Measurements from ENCODE around the gene RLBP1. TPM values are rescaled to one million over a fixed set of nuclear protein-coding genes. Genes with fewer than 3 reads are reported as not detected.

Gene RLBP1
- total and polyA plus RNA-seq, 2 experiments from 2014 or later, result not detected

DNA sequence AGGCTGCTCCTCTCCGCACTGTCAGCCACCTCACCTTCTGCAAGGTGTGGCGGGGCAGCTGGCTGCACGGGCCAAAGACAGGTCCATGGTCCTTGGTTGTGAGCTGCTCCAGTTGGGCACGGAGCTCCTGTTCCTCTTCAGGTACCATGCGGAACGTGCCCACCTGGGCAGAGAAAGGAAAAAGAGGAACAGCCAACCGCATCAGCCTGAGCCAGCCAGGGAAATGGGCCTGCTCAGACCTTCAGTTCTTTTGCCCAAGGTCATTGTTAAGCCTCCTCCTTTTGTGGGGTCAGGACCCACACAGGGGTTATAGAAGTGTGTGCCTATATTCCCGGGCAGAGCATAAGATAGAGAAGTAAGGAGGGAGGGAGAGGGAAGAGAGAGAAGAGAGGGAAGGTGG, 2.8 kb downstream of the RLBP1 start:
- DNase-seq (ENCODE audit: low spot score), result no peak
- Histone ChIP-seq H3K27ac (ENCODE audit: low read depth) (no peak overlapping the region), H4K20me1 (replicated peaks; ENCODE audit: insufficient read depth) (no peaks in the 10 kb centered on the region), H3K36me3 (ENCODE audit: insufficient read depth) (no peaks in the 10 kb centered on the region), H3K4me1 (ENCODE audit: insufficient read depth) (no peaks in the 10 kb centered on the region), H2AFZ (no peak overlapping the region), H3K4me2 (no peak overlapping the region), H3K9me2 (ENCODE audit: insufficient read depth) (no peaks in the 10 kb centered on the region), H3K27me3 (ENCODE audit: insufficient read depth) (no peaks in the 10 kb centered on the region), H3K4me3 (no peak overlapping the region), H3F3A (replicated peaks; ENCODE audit: low read depth) (no peaks in the 10 kb centered on the region), H3K79me2 (replicated peaks; ENCODE audit: insufficient read depth) (no peaks in the 10 kb centered on the region)
- Mint-ChIP-seq H3K36me3 (ENCODE audit: low read depth) (no peaks in the 10 kb centered on the region), H3K27me3 (ENCODE audit: insufficient read depth, low read depth, poor library complexity) (peaks cover 18% of the 10 kb centered on the region), H3K4me1 (no peaks in the 10 kb centered on the region; the same call in 2 of the 3 replicates), H3K27ac (peak overlapping the region; percentile 9; the same call in 1 of the 2 replicates), H3K4me3 (no peak overlapping the region), H3K9me3 (no peaks in the 10 kb centered on the region)
- no peak for TF ChIP-seq ZNF331 (CRISPR knock-in tag; IDR thresholded peaks at IDR 0.05; ENCODE audit: low read depth)
- TF ChIP-seq EZH2phosphoT487 (IDR thresholded peaks at IDR 0.05; ENCODE audit: unreplicated experiment), result no peak
- TF ChIP-seq, protein P1, sequence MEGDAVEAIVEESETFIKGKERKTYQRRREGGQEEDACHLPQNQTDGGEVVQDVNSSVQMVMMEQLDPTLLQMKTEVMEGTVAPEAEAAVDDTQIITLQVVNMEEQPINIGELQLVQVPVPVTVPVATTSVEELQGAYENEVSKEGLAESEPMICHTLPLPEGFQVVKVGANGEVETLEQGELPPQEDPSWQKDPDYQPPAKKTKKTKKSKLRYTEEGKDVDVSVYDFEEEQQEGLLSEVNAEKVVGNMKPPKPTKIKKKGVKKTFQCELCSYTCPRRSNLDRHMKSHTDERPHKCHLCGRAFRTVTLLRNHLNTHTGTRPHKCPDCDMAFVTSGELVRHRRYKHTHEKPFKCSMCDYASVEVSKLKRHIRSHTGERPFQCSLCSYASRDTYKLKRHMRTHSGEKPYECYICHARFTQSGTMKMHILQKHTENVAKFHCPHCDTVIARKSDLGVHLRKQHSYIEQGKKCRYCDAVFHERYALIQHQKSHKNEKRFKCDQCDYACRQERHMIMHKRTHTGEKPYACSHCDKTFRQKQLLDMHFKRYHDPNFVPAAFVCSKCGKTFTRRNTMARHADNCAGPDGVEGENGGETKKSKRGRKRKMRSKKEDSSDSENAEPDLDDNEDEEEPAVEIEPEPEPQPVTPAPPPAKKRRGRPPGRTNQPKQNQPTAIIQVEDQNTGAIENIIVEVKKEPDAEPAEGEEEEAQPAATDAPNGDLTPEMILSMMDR (conservative IDR thresholded peaks at IDR 0.05; ENCODE audit: low read depth in 2 of 2), result no peak
- no peak for TF ChIP-seq CREB1 (CRISPR knock-in tag; IDR thresholded peaks at IDR 0.05; ENCODE audit: low read depth)
- TF ChIP-seq ZNF462 (CRISPR knock-in tag; IDR thresholded peaks at IDR 0.05), result no peak
- no peak for TF ChIP-seq EZH2 (IDR thresholded peaks at IDR 0.05; ENCODE audit: low read depth, unreplicated experiment)
- TF ChIP-seq POLR2AphosphoS5 (IDR thresholded peaks at IDR 0.05; ENCODE audit: low read depth), result no peak
- no peak for TF ChIP-seq JUNB (IDR thresholded peaks at IDR 0.05; ENCODE audit: unreplicated experiment)
- TF ChIP-seq NANOG (IDR thresholded peaks at IDR 0.05; ENCODE audit: borderline replicate concordance), result no peak
- TF ChIP-seq ZNF114 (CRISPR knock-in tag; IDR thresholded peaks at IDR 0.05), result no peak
- TF ChIP-seq, protein P2, sequence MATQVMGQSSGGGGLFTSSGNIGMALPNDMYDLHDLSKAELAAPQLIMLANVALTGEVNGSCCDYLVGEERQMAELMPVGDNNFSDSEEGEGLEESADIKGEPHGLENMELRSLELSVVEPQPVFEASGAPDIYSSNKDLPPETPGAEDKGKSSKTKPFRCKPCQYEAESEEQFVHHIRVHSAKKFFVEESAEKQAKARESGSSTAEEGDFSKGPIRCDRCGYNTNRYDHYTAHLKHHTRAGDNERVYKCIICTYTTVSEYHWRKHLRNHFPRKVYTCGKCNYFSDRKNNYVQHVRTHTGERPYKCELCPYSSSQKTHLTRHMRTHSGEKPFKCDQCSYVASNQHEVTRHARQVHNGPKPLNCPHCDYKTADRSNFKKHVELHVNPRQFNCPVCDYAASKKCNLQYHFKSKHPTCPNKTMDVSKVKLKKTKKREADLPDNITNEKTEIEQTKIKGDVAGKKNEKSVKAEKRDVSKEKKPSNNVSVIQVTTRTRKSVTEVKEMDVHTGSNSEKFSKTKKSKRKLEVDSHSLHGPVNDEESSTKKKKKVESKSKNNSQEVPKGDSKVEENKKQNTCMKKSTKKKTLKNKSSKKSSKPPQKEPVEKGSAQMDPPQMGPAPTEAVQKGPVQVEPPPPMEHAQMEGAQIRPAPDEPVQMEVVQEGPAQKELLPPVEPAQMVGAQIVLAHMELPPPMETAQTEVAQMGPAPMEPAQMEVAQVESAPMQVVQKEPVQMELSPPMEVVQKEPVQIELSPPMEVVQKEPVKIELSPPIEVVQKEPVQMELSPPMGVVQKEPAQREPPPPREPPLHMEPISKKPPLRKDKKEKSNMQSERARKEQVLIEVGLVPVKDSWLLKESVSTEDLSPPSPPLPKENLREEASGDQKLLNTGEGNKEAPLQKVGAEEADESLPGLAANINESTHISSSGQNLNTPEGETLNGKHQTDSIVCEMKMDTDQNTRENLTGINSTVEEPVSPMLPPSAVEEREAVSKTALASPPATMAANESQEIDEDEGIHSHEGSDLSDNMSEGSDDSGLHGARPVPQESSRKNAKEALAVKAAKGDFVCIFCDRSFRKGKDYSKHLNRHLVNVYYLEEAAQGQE (IDR thresholded peaks at IDR 0.05; ENCODE audit: unreplicated experiment), result no peak
- TF ChIP-seq, protein P3, sequence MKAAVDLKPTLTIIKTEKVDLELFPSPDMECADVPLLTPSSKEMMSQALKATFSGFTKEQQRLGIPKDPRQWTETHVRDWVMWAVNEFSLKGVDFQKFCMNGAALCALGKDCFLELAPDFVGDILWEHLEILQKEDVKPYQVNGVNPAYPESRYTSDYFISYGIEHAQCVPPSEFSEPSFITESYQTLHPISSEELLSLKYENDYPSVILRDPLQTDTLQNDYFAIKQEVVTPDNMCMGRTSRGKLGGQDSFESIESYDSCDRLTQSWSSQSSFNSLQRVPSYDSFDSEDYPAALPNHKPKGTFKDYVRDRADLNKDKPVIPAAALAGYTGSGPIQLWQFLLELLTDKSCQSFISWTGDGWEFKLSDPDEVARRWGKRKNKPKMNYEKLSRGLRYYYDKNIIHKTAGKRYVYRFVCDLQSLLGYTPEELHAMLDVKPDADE (IDR thresholded peaks at IDR 0.05), result no peak
- TF ChIP-seq STAT1 (IDR thresholded peaks at IDR 0.05; ENCODE audit: unreplicated experiment), result no peak
- no peak for ATAC-seq
